Thyroid gland (tissue), 4 donors: ENCODE measurements around the gene DENND10. TPM values are rescaled to one million over a fixed set of nuclear protein-coding genes. Genes with fewer than 3 reads are reported as not detected.
"Not testable (repeated sequence)": the region's sequence is repeated elsewhere in the genome, so short reads cannot be mapped to it uniquely, and the experiment has no call there.

Source experiments
- DNase-seq, 2 donors: peaks; one replicate each; pipeline ENCODE4 v3.0.0-alpha.2; 2019
- H3K27ac ChIP-seq, 3 donors: fragments of 200-600 bp; sonication (generic); 1 replicate in 2 of 3; 2 replicates in 1 of 3; pipeline ENCODE4 v1.5.1; 2016 to 2019; ENCODE audit warnings: mild to moderate bottlenecking in 1 of 3, moderate library complexity in 1 of 3
- H3K27me3 ChIP-seq: fragments of 200-600 bp; sonication (generic); one replicate; pipeline ENCODE4 v1.5.1; 2019
- H3K36me3 ChIP-seq, 2 donors: fragments of 200-600 bp; sonication (generic); one replicate each; pipeline ENCODE4 v1.5.1; 2016 to 2019
- H3K4me1 ChIP-seq, 2 donors: fragments of 200-600 bp; sonication (generic); one replicate each; pipeline ENCODE4 v1.5.1; 2017 to 2019
- H3K4me3 ChIP-seq, 3 donors: fragments of 200-600 bp; sonication (generic); replicated peaks in 1 of 3; 1 replicate in 2 of 3; 2 replicates in 1 of 3; pipeline ENCODE4 v1.5.1; 2016; ENCODE audit warnings: mild to moderate bottlenecking in 1 of 3
- H3K9me3 ChIP-seq: fragments of 200-600 bp; sonication (generic); one replicate; pipeline ENCODE4 v1.5.1; 2017
- CTCF ChIP-seq, 6 experiments: fragments of 200-600 bp in 3 of 6; fragments of 450-650 bp in 3 of 6; sonication (generic) in 3 of 6; IDR thresholded peaks; one replicate each; pipeline ENCODE4 v1.5.1; 2016 to 2019; ENCODE audit warnings: antibody characterized with exemption in 6 of 6, mild to moderate bottlenecking in 2 of 6, inconsistent platforms in 1 of 6, moderate library complexity in 1 of 6
- POLR2A ChIP-seq, 2 donors: fragments of 450-650 bp; IDR thresholded peaks; one replicate each; pipeline ENCODE4 v1.6.1; 2017; ENCODE audit warnings: antibody characterized with exemption in 2 of 2, mild to moderate bottlenecking in 2 of 2, moderate library complexity in 1 of 2
- WGBS, 2 donors: methylation state at CpG; one replicate each; pipeline ENCODE4 v1.1.5; 2017; 5-methylcytosine and 5-hydroxymethylcytosine counted together
- intact Hi-C: fragments of 100-400 bp; cut with DNase I; formaldehyde crosslinking; loops from one replicate; pipeline ENCODE4 v1.15.1; 2023
- total RNA-seq, 4 donors: library from RNA; depleted of rRNA; stranded (reverse); fragments of >200 nt; gene quantifications; one replicate each; pipeline ENCODE4 v1.2.3, GENCODE V29; 2016

DENND10 gene
- total RNA-seq, 4 donors from 2014 or later, result 46.4 to 55.3 (median 53.1) TPM

- 74 to 76% methylated on average over 13 of the region's 13 CpGs for WGBS, 2 donors
- Histone ChIP-seq H3K36me3 (no peaks in the 10 kb centered on the region), H3K9me3 (no peaks in the 10 kb centered on the region), H3K27me3 (no peaks in the 10 kb centered on the region), H3K4me3 (no peak overlapping the region), H3K27ac (no peak overlapping the region), H3K4me1 (no peaks in the 10 kb centered on the region)
- TF ChIP-seq CTCF (IDR thresholded peaks at IDR 0.05), result no peak
- no peak for TF ChIP-seq POLR2A (IDR thresholded peaks at IDR 0.05)
- no peak for DNase-seq
- intact Hi-C loops, result no loop called here
These were observed 13.7 kb upstream of the DENND10 start for GRCh38 chr10:119090026-119090795.

GRCh38 chr10:119090968-119091367, 12.9 kb upstream of the DENND10 start:
- no peak for TF ChIP-seq POLR2A (IDR thresholded peaks at IDR 0.05)
- TF ChIP-seq CTCF (IDR thresholded peaks at IDR 0.05), result no peak
- intact Hi-C loops, result no loop called here
- no peaks in the 10 kb centered on the region for H3K9me3 ChIP-seq
- no peak overlapping the region for H3K27ac ChIP-seq
- H3K4me1 ChIP-seq, result no peaks in the 10 kb centered on the region
- no peak overlapping the region for H3K4me3 ChIP-seq
- H3K36me3 ChIP-seq, result no peaks in the 10 kb centered on the region
- 77 to 92% methylated on average over 5 of the region's 5 CpGs for WGBS, 2 donors
- H3K27me3 ChIP-seq, result no peaks in the 10 kb centered on the region
- no peak for DNase-seq

GRCh38 chr10:119095640-119096039, 8.3 kb upstream of the DENND10 start:
- H3K27me3 ChIP-seq, result no peaks in the 10 kb centered on the region
- no peak overlapping the region for H3K4me3 ChIP-seq
- DNase-seq, result no peak
- no peaks in the 10 kb centered on the region for H3K9me3 ChIP-seq
- 71 to 72% methylated on average over 4 of the region's 4 CpGs for WGBS, 2 donors
- H3K4me1 ChIP-seq, result no peaks in the 10 kb centered on the region
- H3K36me3 ChIP-seq, result no peaks in the 10 kb centered on the region
- no peak overlapping the region for H3K27ac ChIP-seq
- no peak for TF ChIP-seq CTCF (IDR thresholded peaks at IDR 0.05)
- no peak for TF ChIP-seq POLR2A (IDR thresholded peaks at IDR 0.05)
- intact Hi-C loops, result no loop called here

- H3K4me3 ChIP-seq, H3K27me3 ChIP-seq, H3K9me3 ChIP-seq, intact Hi-C loops, H3K27ac ChIP-seq, H3K36me3 ChIP-seq, DNase-seq, H3K4me1 ChIP-seq: not testable (repeated sequence)
- WGBS, 2 donors, result 95 to 97% methylated on average over 12 of the region's 12 CpGs
These were observed 7.1 kb upstream of the DENND10 start for GRCh38 chr10:119096641-119097415.

GRCh38 chr10:119098576-119098975, 5.3 kb upstream of the DENND10 start:
- WGBS, 2 donors, result 90 to 92% methylated on average over 3 of the region's 3 CpGs
- Histone ChIP-seq H3K36me3 (no peaks in the 10 kb centered on the region), H3K4me1 (no peaks in the 10 kb centered on the region), H3K4me3 (no peak overlapping the region), H3K27ac (no peak overlapping the region), H3K27me3 (no peaks in the 10 kb centered on the region), H3K9me3 (no peaks in the 10 kb centered on the region)
- TF ChIP-seq POLR2A (IDR thresholded peaks at IDR 0.05), result no peak
- TF ChIP-seq CTCF (IDR thresholded peaks at IDR 0.05), result no peak
- no peak for DNase-seq
- intact Hi-C loops, result no loop called here
